HL-60 (cell line): ENCODE data around the gene MYEOV.

Experiments
- POLR2AphosphoS5 ChIP-seq: IDR thresholded peaks from 2 replicates; pipeline ENCODE4 v1.6.1; 2012; ENCODE audit warnings: low read depth
- TF ChIP-seq, protein P1 (sequence below): IDR thresholded peaks from one replicate; pipeline ENCODE4 v1.5.1; 2011; ENCODE audit warnings: low read length, control low read depth, inconsistent platforms; ENCODE audit not compliant: insufficient read depth
- TF ChIP-seq, protein P2 (sequence below): IDR thresholded peaks from 2 replicates; pipeline ENCODE4 v1.6.1; 2012; ENCODE audit warnings: low read depth; ENCODE audit not compliant: insufficient replicate concordance

GRCh38 chr11:69307421-69307820 is 13.5 kb downstream of the MYEOV start:
- TF ChIP-seq, protein P1, sequence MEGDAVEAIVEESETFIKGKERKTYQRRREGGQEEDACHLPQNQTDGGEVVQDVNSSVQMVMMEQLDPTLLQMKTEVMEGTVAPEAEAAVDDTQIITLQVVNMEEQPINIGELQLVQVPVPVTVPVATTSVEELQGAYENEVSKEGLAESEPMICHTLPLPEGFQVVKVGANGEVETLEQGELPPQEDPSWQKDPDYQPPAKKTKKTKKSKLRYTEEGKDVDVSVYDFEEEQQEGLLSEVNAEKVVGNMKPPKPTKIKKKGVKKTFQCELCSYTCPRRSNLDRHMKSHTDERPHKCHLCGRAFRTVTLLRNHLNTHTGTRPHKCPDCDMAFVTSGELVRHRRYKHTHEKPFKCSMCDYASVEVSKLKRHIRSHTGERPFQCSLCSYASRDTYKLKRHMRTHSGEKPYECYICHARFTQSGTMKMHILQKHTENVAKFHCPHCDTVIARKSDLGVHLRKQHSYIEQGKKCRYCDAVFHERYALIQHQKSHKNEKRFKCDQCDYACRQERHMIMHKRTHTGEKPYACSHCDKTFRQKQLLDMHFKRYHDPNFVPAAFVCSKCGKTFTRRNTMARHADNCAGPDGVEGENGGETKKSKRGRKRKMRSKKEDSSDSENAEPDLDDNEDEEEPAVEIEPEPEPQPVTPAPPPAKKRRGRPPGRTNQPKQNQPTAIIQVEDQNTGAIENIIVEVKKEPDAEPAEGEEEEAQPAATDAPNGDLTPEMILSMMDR, result no peak
- TF ChIP-seq POLR2AphosphoS5, result no peak
- TF ChIP-seq, protein P2, sequence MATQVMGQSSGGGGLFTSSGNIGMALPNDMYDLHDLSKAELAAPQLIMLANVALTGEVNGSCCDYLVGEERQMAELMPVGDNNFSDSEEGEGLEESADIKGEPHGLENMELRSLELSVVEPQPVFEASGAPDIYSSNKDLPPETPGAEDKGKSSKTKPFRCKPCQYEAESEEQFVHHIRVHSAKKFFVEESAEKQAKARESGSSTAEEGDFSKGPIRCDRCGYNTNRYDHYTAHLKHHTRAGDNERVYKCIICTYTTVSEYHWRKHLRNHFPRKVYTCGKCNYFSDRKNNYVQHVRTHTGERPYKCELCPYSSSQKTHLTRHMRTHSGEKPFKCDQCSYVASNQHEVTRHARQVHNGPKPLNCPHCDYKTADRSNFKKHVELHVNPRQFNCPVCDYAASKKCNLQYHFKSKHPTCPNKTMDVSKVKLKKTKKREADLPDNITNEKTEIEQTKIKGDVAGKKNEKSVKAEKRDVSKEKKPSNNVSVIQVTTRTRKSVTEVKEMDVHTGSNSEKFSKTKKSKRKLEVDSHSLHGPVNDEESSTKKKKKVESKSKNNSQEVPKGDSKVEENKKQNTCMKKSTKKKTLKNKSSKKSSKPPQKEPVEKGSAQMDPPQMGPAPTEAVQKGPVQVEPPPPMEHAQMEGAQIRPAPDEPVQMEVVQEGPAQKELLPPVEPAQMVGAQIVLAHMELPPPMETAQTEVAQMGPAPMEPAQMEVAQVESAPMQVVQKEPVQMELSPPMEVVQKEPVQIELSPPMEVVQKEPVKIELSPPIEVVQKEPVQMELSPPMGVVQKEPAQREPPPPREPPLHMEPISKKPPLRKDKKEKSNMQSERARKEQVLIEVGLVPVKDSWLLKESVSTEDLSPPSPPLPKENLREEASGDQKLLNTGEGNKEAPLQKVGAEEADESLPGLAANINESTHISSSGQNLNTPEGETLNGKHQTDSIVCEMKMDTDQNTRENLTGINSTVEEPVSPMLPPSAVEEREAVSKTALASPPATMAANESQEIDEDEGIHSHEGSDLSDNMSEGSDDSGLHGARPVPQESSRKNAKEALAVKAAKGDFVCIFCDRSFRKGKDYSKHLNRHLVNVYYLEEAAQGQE, result no peak
